NCI-H748 treated with DMSO at 0.1 percent for 48 hours (cell line): ENCODE results near the gene RANBP10.
"Not testable (repeated sequence)": the region's sequence is repeated elsewhere in the genome, so short reads cannot be mapped to it uniquely, and the experiment has no call there.

Source experiments
- DNase-seq: peaks from one replicate; lab custom pipeline; 2025; lab: John Stamatoyannopoulos, UW

Gene RANBP10

GRCh38 chr16:67713647-67714273 is 92.6 kb downstream of the RANBP10 start:
- no peak for DNase-seq

GRCh38 chr16:67710607-67711006 is 95.8 kb downstream of the RANBP10 start:
- DNase-seq: no peak

GRCh38 chr16:67709050-67709449 is 97.3 kb downstream of the RANBP10 start:
- no peak for DNase-seq

GRCh38 chr16:67708368-67708771 is 98.0 kb downstream of the RANBP10 start:
- DNase-seq: no peak

- DNase-seq: no peak
These were observed 98.6 kb downstream of the RANBP10 start for GRCh38 chr16:67707790-67708189.

GRCh38 chr16:67707210-67707609 is 99.2 kb downstream of the RANBP10 start:
- no peak for DNase-seq

GRCh38 chr16:67704110-67704509 is 102.2 kb downstream of the RANBP10 start:
- DNase-seq: no peak

- no peak for DNase-seq
These were observed 102.7 kb downstream of the RANBP10 start for GRCh38 chr16:67703626-67704025.

GRCh38 chr16:67702130-67702529 is 104.2 kb downstream of the RANBP10 start:
- no peak for DNase-seq

GRCh38 chr16:67701420-67701819 is 104.9 kb downstream of the RANBP10 start:
- no peak for DNase-seq

GRCh38 chr16:67699265-67699664 is 107.1 kb downstream of the RANBP10 start:
- no peak for DNase-seq

- DNase-seq: no peak
These were observed 108.8 kb downstream of the RANBP10 start for GRCh38 chr16:67697422-67698185.

- DNase-seq: no peak
These were observed 111.7 kb downstream of the RANBP10 start for GRCh38 chr16:67694611-67695010.

GRCh38 chr16:67693517-67694285 is 112.7 kb downstream of the RANBP10 start:
- DNase-seq: not testable (repeated sequence)

- DNase-seq: no peak
These were observed 120.8 kb downstream of the RANBP10 start for GRCh38 chr16:67685388-67686112.

GRCh38 chr16:67683767-67684166 is 122.6 kb downstream of the RANBP10 start:
- no peak for DNase-seq

GRCh38 chr16:67679935-67680897 is 126.1 kb downstream of the RANBP10 start:
- no peak for DNase-seq

- DNase-seq: no peak
These were observed 127.9 kb downstream of the RANBP10 start for GRCh38 chr16:67678354-67679023.

- DNase-seq: no peak
These were observed 128.6 kb downstream of the RANBP10 start for GRCh38 chr16:67677712-67678111.

GRCh38 chr16:67676939-67677338 is 129.4 kb downstream of the RANBP10 start:
- no peak for DNase-seq
